GM21526 (cell line): ENCODE results near the gene GHR.
"Not testable (repeated sequence)": the region's sequence is repeated elsewhere in the genome, so short reads cannot be mapped to it uniquely, and the experiment has no call there.

Experiments used
- ATAC-seq: cut with Tn5 transposase; IDR thresholded peaks from one replicate; pipeline ENCODE4 v1.9.1; 2021; ENCODE audit warnings: moderate library complexity; ENCODE audit not compliant: unreplicated experiment, low FRiP score

Gene GHR

DNA sequence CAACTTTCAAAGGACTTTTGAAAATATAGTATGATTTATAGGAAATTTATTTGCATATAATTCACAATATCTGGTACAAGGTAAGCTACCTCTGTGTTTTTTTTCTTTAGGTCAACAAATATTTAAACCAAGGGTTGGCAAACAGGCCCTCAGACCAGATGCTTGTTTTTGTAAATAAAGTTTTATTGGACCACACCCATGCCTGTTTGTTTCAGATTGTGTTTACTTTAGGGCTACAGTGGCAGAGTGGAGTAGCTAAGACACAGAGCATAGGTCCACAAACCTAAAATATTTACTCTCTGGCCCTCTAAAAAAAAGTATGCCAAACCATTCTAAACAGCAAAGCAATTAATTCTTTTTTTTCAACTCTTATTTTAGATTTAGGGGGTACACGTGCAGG, 213.7 kb downstream of the GHR start:
- ATAC-seq: no peak

DNA sequence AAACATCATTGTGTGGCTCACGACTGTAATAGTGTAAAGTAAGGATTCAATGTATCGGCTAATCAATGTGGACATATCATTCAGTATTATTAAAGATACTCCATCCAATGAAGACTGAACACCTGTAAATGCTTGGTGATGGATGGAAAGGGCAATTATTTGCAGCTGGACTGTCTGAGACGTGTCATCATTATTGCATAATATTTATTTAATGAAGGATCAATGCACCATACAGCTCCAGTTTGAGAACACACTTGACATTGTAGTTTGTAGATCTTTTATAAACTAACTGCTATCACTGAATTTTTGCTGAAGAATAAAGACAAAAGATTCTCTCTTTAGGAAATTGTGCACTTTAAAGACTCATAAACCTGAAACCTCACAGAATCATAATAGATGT, 215.7 kb downstream of the GHR start:
- no peak for ATAC-seq

DNA sequence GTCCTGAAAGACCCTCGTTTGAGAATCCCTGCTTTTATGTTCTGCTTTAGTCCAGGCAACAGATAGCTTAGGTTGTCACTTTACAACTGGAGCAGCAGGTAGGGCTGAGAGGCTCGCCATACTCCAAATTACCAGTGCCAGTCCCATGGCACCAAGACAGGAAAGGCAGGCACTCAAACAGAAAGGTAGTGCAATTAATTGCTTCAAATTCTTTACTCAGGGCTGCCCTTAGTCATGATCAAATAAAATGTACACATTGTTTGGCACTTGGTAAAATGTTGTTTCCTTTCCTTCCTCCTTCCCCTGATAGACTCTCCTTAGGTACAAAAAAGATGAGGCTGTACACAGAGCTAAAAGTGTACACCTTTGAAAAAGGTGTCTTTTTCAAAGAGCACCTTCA, 217.6 kb downstream of the GHR start:
- ATAC-seq: no peak

DNA sequence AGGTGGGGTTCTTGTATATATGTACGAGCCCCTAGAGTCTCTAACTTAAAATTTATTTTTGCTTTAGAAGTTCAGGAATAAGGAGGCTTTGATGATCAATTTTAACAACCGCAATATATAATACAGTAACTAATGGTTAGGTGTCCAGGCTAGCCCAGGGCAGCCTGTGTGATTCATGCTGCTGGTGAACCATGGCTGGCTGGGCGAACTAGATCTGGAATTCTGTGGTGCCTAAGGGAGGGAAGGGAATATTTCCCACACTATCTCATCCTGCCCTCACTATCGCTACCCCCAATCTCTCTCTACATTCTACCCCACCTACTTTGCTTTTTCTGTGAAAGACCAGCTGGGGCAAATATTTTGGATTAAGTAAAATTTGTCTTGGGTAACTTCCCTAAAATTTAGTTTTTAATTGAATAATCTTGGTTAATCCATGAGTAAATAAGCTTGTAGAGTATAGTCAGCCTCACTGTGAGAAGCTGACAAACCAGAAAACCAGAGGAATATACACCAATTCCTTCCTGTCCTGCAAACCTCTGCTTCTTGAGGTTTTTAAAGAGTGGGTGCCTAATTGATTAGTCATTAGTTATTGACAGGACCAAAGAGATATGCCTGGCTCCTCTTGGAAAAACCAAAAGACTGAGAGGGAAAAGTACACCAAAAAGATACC, 218.2 kb downstream of the GHR start:
- no peak for ATAC-seq

DNA sequence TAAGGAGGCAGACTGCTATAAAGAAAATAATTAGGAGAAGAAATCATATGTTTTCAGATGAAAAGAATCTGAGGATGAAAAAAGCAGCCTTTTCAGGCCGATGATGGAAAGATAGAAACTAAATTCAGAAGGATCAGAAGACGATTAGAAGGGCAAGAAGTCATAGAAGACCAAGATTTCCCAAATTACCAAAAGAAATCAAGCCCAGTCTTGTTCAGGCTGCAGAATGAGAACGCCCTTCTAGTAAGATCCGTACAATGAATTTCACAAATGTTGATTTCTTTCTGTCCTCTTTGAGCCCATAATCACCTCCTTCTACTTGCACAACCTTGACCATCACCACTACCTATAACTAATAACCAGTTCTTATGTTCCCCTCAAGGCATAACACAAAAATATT, 218.8 kb downstream of the GHR start:
- no peak for ATAC-seq

DNA sequence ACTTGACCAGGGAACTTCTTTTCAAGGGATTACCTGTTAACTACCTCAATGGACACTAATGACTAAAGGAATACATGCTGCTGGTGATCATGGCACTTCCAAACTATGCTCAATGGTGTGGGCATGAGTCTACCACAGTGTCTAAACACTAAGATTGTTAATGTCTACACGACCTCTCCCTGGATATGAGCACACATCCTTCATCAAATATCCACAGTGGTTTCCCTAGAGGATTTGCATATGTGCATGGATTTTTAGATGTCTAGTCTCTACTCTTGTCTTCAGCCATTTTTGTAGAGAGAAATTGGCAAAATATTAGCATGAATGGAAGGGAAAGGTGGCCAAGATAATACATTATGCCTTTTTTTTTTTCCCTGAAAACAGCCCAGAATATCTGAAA, 220.1 kb downstream of the GHR start:
- ATAC-seq: no peak

DNA sequence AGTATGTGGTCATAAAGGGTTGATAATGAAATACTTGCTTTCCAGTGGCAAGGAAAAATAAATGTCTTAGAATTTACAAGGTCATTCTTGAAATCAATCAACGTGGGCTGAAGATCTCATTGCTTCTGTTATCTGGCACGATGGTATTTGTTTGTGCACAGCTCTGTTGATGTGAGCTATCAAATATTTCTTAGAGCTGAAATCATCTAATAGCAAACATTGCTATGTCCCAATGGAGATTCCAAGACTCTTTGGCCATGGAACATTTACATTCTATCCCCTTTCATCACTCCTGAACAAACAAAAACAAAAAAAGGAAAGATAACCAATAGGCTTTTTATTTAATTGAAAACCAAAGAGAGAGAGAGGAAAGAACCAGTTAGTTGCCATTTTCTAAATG, 221.9 kb downstream of the GHR start:
- no peak for ATAC-seq

DNA sequence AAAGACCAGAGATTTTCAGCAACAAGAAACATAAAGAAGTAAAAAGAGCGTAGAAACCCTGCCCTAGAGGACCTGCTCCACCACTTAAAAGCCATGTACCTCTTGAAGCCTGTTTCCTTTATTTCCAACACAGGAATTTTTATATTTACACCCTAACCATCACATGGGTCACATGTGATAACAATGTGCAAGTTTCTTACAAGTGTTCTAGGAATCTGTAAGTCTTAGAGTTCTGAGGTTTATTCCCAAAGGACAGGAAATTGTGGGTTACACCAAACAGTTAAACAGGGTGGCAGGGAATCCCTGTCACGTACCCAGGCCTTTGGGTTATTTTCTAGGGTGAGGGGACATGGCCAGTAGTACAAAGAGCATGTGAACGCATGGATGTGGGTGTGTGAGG, 224.8 kb downstream of the GHR start:
- no peak for ATAC-seq

DNA sequence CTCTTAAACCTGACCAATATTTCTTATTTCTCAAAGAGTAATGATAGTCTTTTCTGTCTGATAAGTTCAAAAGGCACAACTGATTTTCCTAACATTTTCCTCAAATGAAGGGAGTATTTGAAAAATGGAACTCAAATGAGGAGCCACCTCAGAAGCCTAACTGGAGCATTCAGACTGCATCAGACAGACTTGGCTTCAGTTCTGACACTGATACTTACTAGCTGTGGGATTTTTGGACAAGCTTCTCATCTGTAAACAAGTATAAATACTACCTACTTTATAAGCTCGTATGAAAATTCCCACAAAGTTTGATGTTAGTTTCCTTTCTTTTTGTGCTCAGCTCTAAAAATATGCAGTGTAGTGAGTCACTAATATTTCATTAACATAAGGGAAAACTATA, 225.7 kb downstream of the GHR start:
- no peak for ATAC-seq

DNA sequence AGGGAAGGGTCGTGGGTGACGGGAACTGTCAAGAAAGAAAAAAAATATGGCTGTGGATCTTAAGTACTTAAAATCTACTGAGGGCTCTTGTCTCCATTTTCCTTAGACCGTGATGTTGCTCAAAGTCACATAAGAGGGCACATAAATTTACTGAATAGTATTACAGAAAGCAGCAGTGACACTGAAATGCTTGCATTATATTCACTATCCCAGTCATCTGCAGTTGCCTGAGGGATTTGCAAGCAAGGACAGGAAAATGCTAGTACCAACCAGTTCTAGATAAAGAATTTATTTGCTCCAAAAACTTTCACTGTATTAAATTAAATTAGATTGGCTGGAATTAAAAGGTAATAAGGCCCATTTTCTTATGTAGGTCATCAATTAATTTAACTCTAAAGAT, 226.8 kb downstream of the GHR start:
- no peak for ATAC-seq

DNA sequence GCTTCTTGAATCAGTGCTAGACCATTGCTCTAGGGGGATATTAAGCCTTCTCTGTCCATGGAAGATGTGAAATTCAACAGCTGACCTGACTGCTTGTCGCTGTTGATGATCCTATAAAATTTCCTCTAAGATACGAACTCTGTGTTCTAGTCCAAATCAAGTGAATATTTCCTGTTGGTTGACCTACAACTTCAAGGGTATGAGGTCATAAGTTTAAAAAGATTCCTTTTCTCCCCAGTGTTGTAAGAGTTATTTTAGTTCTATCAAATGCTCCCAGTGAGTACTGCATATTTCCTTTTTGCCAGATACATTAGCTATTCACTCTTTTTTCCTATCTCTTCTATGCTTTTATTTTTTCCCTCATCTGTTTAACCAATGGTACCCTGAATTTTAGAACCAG, 230.5 kb downstream of the GHR start:
- ATAC-seq: no peak

DNA sequence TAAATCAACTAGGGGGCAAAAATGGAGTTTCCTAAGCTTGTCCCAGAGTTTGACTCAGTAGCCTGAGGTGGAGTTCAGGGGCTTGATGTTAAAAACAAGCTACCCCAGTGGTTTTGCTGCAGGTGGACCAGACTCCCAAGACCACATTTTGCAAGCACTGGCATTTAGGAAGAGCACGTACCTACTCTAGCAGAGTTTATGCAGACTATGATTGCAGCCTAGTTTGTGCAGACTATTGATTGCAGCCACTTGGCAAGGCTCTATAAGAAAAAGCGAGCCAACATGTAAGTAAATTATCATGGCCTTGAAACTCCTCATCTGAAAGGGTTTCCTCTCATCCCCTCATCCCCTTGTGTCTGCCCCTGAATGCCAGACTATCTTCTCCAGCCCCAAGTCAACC, 231.4 kb downstream of the GHR start:
- ATAC-seq: no peak

DNA sequence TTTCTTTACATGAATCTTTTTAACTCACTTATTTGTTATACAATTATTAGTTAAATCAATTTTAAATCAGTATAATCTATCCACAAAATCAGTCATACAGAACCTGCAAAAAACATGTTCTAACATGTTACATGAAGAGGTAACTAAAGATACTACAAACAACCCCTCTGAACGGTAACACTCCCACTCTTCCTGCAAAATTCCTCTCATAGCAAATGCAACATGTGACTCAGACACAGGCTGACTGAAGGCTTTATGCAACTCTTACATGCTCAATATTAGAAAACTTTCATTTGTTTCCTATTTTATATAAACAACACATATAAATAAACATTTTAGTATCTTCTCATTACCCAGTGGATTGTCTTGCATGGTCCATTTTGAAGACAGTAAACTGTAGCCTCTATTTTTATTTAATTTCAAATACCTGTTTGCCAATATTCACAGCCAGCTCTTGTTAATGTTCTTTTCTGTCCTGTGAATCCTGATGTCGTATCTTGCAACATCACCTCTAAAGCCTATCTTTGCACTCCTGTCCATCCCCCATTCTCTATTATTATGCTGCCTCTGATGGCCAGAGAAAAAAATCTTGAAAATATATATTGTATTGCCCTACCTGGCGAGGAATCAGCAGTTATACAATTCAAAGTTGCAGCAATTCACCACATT, 232.9 kb downstream of the GHR start:
- ATAC-seq: no peak

DNA sequence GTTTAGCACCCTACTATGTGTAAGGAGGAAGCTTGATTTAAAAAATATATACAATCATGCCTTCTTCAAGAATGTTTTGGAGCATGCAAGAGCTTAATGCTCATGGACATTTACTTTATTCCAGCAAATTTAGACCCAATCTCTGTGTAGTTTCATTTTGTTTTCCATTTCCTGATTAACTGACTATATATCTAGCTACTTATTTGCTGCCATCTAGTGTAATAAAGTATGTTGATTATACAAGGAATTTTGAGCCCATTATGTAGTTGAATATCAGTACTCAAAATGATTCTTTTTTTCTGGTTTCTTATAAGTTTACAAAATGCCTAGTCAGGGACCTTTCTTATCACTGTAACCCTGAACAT, 233.4 kb downstream of the GHR start:
- no peak for ATAC-seq

DNA sequence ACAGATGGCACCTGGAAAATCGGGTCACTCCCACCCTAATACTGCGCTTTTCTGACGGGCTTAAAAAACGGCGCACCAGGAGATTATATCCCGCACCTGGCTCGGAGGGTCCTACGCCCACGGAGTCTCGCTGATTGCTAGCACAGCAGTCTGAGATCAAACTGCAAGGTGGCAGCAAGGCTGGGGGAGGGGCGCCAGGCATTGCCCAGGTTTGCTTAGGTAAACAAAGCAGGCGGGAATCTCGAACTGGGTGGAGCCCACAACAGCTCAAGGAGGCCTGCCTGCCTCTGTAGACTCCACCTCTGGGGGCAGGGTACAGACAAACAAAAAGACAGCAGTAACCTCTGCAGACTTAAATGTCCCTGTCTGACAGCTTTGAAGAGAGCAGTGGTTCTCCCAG, 236.6 kb downstream of the GHR start:
- ATAC-seq: not testable (repeated sequence)

DNA sequence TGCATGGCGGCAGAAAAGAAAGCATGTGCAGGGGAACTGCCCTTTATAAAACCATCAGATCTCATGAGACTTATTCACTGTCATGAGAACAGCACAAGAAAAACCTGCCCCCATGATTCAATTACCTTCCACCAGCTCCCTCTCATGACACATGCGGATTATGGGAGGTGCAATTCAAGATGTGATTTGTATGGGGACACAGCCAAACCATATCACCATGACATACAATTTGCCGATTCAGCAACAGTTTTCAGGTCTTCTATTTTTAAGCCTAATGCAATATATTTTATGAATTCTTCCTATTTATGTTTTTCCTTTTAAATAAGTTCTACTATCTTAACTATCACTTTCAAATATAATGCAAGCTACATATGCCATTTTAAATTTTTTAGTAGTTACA, 242.6 kb downstream of the GHR start:
- ATAC-seq: no peak

DNA sequence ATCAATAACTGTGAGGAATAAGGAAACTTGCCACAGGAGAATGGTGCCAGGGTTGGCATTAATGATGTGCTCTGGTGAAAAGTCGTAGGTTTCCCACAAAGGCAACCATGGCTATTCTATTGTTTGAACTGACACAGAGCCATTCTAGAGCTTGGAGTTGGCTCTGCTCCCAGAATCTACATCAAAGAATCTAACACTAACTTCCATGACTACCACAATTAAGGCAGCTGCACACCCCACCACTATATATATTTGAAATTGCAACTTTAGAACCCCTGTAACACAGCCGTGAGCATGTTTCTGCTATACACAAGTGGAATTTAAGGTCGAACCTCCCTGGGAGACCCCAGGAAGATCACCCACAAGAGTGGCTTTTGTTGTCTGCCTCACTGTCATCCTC, 243.6 kb downstream of the GHR start:
- ATAC-seq: no peak

DNA sequence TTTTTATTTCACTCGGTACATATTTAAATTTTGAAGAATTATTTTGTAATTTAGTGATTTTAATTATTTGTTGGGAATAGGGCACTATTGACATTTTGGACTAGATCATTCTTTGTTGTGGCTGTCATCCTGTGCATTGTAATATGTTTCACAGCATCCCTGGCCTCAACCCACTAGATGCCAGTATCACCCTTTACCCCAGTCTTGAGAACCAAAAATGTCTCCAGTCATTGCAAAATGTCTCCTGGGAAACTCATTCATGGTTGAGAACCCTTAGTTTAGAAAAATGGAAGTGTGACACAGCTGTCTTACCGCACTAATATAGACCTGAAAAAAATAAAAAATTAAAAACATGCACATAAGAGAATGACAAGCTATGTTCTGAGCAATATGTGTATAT, 245.0 kb downstream of the GHR start:
- ATAC-seq: no peak

DNA sequence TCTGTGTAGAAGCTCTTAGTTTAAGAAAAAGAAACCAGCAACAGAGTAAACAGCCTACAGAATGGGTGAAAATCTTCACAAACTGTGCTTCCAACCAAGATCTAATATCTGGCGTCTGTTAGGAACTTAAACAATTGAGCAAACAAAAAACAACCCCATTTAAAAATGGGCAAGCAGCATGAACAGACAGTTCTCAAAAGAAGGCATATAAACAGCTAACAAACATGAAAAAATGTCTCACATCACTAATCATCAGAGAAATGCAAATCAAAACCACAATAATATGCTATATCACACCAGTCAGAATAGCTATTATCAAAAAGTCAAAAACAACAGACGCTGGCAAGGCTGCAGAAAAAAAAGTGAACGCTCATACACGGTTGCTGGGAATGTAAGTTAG, 249.7 kb downstream of the GHR start:
- ATAC-seq: no peak

DNA sequence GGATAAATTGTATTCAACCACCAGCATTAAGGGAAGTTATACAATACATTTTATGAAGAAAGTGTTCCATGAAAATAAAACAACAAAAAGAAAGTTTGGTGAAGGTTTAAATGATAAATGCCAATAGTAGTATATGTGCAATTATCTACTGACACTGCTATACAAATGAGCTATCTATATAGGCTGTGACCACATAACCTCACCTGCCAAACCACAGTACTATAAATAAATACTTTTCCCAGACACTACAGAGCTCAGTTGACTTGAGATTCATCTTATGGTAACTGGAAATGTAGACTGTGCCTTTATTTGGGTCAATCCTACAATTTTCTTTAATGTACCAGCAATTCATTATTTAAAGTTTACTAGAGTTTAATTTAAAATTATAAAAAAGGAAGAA, 252.4 kb downstream of the GHR start:
- no peak for ATAC-seq

DNA sequence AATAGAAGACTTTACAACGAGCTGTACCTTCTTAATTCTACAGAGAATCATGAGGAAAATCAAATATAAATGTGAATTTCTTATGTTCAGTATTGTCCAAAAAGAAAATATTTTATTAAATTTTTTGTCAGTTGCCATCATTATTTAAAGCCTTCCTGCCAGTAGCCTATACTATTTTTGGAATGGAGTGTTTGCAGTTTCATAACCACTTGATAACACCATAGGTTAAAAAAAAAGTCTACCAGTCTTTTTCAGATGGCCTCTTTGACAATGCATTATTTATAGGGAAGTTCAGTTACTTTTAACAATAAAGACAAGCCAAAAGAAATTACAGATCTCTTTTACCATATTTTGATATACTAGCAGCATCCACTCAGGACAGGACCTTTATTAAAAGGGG, 253.1 kb downstream of the GHR start:
- no peak for ATAC-seq

DNA sequence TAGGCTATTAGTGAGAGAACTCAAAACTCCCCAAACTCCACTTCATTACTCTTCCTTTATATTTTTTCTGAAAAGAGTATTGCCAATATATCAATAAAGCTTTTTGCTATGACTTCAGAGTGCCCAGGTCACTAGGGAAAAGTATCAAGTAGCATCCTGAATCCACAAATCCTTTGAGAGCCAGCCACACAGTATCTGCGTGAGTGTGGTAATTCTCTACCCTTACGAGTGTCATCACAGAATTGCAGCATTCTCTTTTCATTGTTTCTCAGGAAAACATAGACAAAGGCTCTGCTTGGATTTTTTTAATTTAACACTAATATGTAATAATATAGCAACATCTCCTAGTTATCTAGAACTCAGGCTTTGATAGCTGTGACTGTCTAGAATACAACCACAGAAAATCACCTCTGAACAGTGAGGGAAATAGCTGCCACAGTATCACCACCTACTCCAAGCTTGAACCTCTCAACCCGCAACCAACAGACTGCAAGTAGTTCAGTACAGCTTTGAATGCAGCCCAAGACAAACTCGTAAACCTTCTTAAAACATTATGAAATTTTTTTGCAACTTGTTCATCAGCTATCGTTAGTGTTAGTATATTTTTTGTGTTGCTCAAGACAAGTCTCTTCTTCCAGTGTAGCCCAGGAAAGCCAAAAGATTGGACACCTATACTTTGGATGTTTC, 254.1 kb downstream of the GHR start:
- ATAC-seq: no peak
